Measurements from ENCODE around the gene EREG. TPM values are rescaled to one million over a fixed set of nuclear protein-coding genes. Genes with fewer than 3 reads are reported as not detected.

EREG gene
- total and polyA plus RNA-seq, 9 of the 15 experiments (the other 6 are each of a cell fraction or from before 2014, with no cell fraction given), result 0.97 to 7.3 (median 2.5) TPM

DNA sequence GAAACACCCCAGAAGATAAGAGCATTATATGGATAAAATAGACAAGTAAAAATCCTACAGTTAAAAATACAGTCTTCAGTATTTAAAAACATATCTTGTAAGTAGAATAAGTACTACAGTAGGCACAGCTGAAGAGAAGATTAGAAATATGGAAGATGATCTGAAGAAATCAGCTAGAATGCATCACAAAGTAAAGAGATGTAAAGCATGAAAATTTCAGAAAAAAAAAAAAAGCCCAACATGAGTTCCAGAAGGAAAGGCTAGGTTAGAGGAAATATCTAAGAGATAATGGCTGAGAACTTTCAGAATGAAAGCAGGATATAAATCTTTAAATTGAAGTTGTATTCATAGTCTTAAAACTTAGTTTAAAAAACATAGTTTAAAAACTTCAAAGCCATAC is 35.6 kb upstream of the EREG start:
- peak overlapping the region in 1 of 2 experiments; percentile 70; a peak in 2 of 4 replicates for H3K9ac ChIP-seq (ENCODE audit: insufficient read depth in 1 of 2, low read depth in 2 of 2, low read length in 2 of 2)
- H3K36me3 ChIP-seq (ENCODE audit: control insufficient read depth, insufficient read depth, low read length), result no peaks in the 10 kb centered on the region
- ATAC-seq, result peak; percentile 0; the same call in 2 of the 3 replicates
- H3K27me3 ChIP-seq (ENCODE audit: control insufficient read depth in 2 of 2, insufficient read depth in 2 of 2, low read length in 2 of 2), result no peaks in the 10 kb centered on the region
- no peaks in the 10 kb centered on the region for H3K9me1 ChIP-seq (ENCODE audit: control insufficient read depth, insufficient read depth, low read length)
- in situ Hi-C loops (cut with MboI), result no loop called here
- intact Hi-C loops (cut with micrococcal nuclease), result loop anchor here (5.0 kb wide), 1 partner anchor 118 kb away; the partner anchor contains the start of gene AREG
- TF ChIP-seq ZNF384 (IDR thresholded peaks at IDR 0.05; ENCODE audit: low read depth, low read length) (peak; percentile 53; the same call in 1 of the 2 replicates), CBX3 (IDR thresholded peaks at IDR 0.05; ENCODE audit: borderline replicate concordance in 1 of 2, low read length in 2 of 2) (0 out of 3 replicates have a peak, but pooled peaks of 1 of the 2 experiments have one; percentile 13), KAT7 (CRISPR knock-in tag; IDR thresholded peaks at IDR 0.05; ENCODE audit: borderline replicate concordance) (no peak), XRCC4 (IDR thresholded peaks at IDR 0.05; ENCODE audit: extremely low read depth, insufficient read depth, insufficient read length) (no peak), BDP1 (IDR thresholded peaks at IDR 0.05; ENCODE audit: insufficient read depth, insufficient read length) (no peak), TRIM24 (IDR thresholded peaks at IDR 0.05) (0 out of 4 replicates have a peak, but pooled peaks of 1 of the 2 experiments have one; percentile 41)
- TF ChIP-seq, protein P1, sequence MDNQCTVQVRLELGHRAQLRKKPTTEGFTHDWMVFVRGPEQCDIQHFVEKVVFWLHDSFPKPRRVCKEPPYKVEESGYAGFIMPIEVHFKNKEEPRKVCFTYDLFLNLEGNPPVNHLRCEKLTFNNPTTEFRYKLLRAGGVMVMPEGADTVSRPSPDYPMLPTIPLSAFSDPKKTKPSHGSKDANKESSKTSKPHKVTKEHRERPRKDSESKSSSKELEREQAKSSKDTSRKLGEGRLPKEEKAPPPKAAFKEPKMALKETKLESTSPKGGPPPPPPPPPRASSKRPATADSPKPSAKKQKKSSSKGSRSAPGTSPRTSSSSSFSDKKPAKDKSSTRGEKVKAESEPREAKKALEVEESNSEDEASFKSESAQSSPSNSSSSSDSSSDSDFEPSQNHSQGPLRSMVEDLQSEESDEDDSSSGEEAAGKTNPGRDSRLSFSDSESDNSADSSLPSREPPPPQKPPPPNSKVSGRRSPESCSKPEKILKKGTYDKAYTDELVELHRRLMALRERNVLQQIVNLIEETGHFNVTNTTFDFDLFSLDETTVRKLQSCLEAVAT (IDR thresholded peaks at IDR 0.05), result peak in 1 of 2 experiments; percentile 8; a peak in 1 of 4 replicates
- no peak for FAIRE-seq
- POLR2A ChIA-PET, result interaction anchor here (0.6 to 1.0 kb wide), 3 partner anchors 9 to 69 kb away, joined by 3 to 6 read pairs (median 4); no protein-coding TSS in a partner anchor
- peak overlapping the region; percentile 65; the same call in 1 of the 2 replicates for H3K4me2 ChIP-seq (ENCODE audit: insufficient read depth, low read length)
- H3K27ac ChIP-seq (ENCODE audit: extremely low read depth, low read depth, low read length), result peak overlapping the region; percentile 83
- no TSS peak for BruUV-seq (replicated peaks)
- H3K4me1 ChIP-seq (replicated peaks in 1 of 2; ENCODE audit: control insufficient read depth in 2 of 2, insufficient read depth in 2 of 2, low read length in 2 of 2), result peaks cover 7 to 27% of the 10 kb centered on the region in 2 experiments
- CTCF ChIA-PET (ENCODE audit: low intra/inter-chr PET ratio), result no interaction called here
- peak overlapping the region; percentile 36 for H3K4me3 ChIP-seq
- peak overlapping the region; percentile 86 for H2AFZ ChIP-seq (ENCODE audit: low read depth, low read length)
- H3K79me2 ChIP-seq (ENCODE audit: control insufficient read depth, insufficient read depth, low read length), result peaks cover 62% of the 10 kb centered on the region
- H4K20me1 ChIP-seq (replicated peaks; ENCODE audit: control insufficient read depth, insufficient read depth, low read length), result no peaks in the 10 kb centered on the region
- no peak for DNase-seq (ENCODE audit: extremely low read depth in 1 of 4, low spot score in 3 of 4)
- H3K9me3 ChIP-seq (replicated peaks; ENCODE audit: control insufficient read depth, insufficient read depth, low read depth, low read length), result no peaks in the 10 kb centered on the region

All from K562 (cell line).